ENCODE measurements around the gene ZFP36L2. TPM values are rescaled to one million over a fixed set of nuclear protein-coding genes. Genes with fewer than 3 reads are reported as not detected.

ZFP36L2 gene
- total and polyA plus RNA-seq, 9 of the 15 experiments (the other 6 are each of a cell fraction or from before 2014, with no cell fraction given) = 4.1 to 60.6 (median 20.3) TPM

GRCh38 chr2:43224131-43224570 is 2.3 kb downstream of the ZFP36L2 start:
- no peaks in the 10 kb centered on the region for H3K9me1 ChIP-seq (ENCODE audit: control insufficient read depth, insufficient read depth, low read length)
- peaks cover 82% of the 10 kb centered on the region for H3K79me2 ChIP-seq (ENCODE audit: control insufficient read depth, insufficient read depth, low read length)
- no peaks in the 10 kb centered on the region for H3K27me3 ChIP-seq (ENCODE audit: control insufficient read depth in 2 of 2, insufficient read depth in 2 of 2, low read length in 2 of 2)
- no peak overlapping the region for H2AFZ ChIP-seq (ENCODE audit: low read depth, low read length)
- ChIA-PET POLR2A (interaction anchor here (0.5 to 1.8 kb wide), 15 partner anchors 11 to 478 kb away, joined by 3 to 8 read pairs (median 4); no protein-coding TSS in a partner anchor), CTCF (ENCODE audit: low intra/inter-chr PET ratio) (interaction anchor here (0.6 to 1.9 kb wide), 4 partner anchors 201 to 364 kb away, joined by 3 to 6 read pairs (median 3); no protein-coding TSS in a partner anchor)
- 0% methylated on average over 19 of the region's 41 CpGs for WGBS (ENCODE audit: insufficient coverage, low coverage, missing lambda C conversion rate)
- peaks cover 14 to 65% of the 10 kb centered on the region in 2 experiments; a peak in 4 of 5 replicates for H3K4me1 ChIP-seq (replicated peaks in 1 of 2; ENCODE audit: control insufficient read depth in 2 of 2, insufficient read depth in 2 of 2, low read length in 2 of 2)
- H3K9me3 ChIP-seq (replicated peaks; ENCODE audit: control insufficient read depth, insufficient read depth, low read depth, low read length) = no peaks in the 10 kb centered on the region
- H3K9ac ChIP-seq (ENCODE audit: insufficient read depth in 1 of 2, low read depth in 2 of 2, low read length in 2 of 2) = peak overlapping the region; percentile 88 to 99
- peak overlapping the region; percentile 81 for H3K4me2 ChIP-seq (ENCODE audit: insufficient read depth, low read length)
- DNase-seq (ENCODE audit: extremely low read depth in 1 of 4, low spot score in 3 of 4) (peak in 2 of 4 experiments; percentile 55 to 85), ATAC-seq (peak; percentile 1), FAIRE-seq (peak; percentile 65)
- peak overlapping the region; percentile 62 for H3K4me3 ChIP-seq
- in situ Hi-C loops (cut with MboI) (loop anchor here (10.0 kb wide), 1 partner anchor 49 kb away; no protein-coding TSS in a partner anchor), intact Hi-C loops (cut with micrococcal nuclease) (no loop called here)
- no peaks in the 10 kb centered on the region; the same call in 1 of the 2 replicates for H4K20me1 ChIP-seq (replicated peaks; ENCODE audit: control insufficient read depth, insufficient read depth, low read length)
- peaks cover 29% of the 10 kb centered on the region for H3K36me3 ChIP-seq (ENCODE audit: control insufficient read depth, insufficient read depth, low read length)
- H3K27ac ChIP-seq (ENCODE audit: extremely low read depth, low read depth, low read length) = peak overlapping the region; percentile 86
- BruUV-seq (replicated peaks) = no TSS peak
- TF ChIP-seq ATF4 (CRISPR knock-in tag; IDR thresholded peaks at IDR 0.05) (0 out of 2 replicates have a peak, but pooled peaks have one; percentile 13), NFRKB (IDR thresholded peaks at IDR 0.05; ENCODE audit: low read depth) (0 out of 2 replicates have a peak, but pooled peaks have one; percentile 24), ZNF740 (CRISPR knock-in tag; IDR thresholded peaks at IDR 0.05) (peak; percentile 95), ZNF740 (tag; IDR thresholded peaks at IDR 0.05) (peak in 1 of 2 experiments; percentile 88; a peak in 2 of 4 replicates), YY1 (IDR thresholded peaks at IDR 0.05; ENCODE audit: borderline replicate concordance in 1 of 3, control insufficient read depth in 1 of 3, extremely low read depth in 1 of 3, insufficient read depth in 3 of 3, insufficient read length in 1 of 3, insufficient replicate concordance in 2 of 3, low read depth in 1 of 3, low read length in 2 of 3) (peak in 1 of 3 experiments; percentile 44), KAT7 (CRISPR knock-in tag; IDR thresholded peaks at IDR 0.05; ENCODE audit: borderline replicate concordance) (no peak; the same call in 1 of the 2 replicates), HDAC1 (IDR thresholded peaks at IDR 0.05) (peak in 1 of 2 experiments; percentile 39; a peak in 1 of 4 replicates), GATAD2A (IDR thresholded peaks at IDR 0.05) (0 out of 2 replicates have a peak, but pooled peaks have one; percentile 26), ZNF518B (CRISPR knock-in tag; IDR thresholded peaks at IDR 0.05) (no peak), E2F1 (CRISPR knock-in tag; IDR thresholded peaks at IDR 0.05) (no peak), XRCC5 (IDR thresholded peaks at IDR 0.05; ENCODE audit: low read depth, low read length) (0 out of 2 replicates have a peak, but pooled peaks have one; percentile 19), VEZF1 (CRISPR knock-in tag; IDR thresholded peaks at IDR 0.05) (peak; percentile 84)

All from K562 (cell line).